Prostate gland (tissue), 2 donors: Measurements from ENCODE around the gene SYTL1. TPM values are rescaled to one million over a fixed set of nuclear protein-coding genes. Genes with fewer than 3 reads are reported as not detected.

Experiments
- DNase-seq: peaks from one replicate; pipeline ENCODE4 v3.0.0-alpha.2; 2019; ENCODE audit warnings: low spot score
- H3K27ac ChIP-seq, 2 donors: fragments of 200-600 bp; sonication (generic); 2 replicates each; pipeline ENCODE4 v1.5.1; 2017 to 2019
- H3K27me3 ChIP-seq: fragments of 200-600 bp; sonication (generic); replicated peaks from 2 replicates; pipeline ENCODE4 v1.5.1; 2019; ENCODE audit not compliant: insufficient read depth
- H3K36me3 ChIP-seq, 2 donors: fragments of 200-600 bp; sonication (generic); 1 replicate in 1 of 2; 2 replicates in 1 of 2; pipeline versions ENCODE4 v1.5.1 to v1.8.1; 2017 to 2019
- H3K4me1 ChIP-seq: fragments of 200-600 bp; sonication (generic); replicated peaks from 2 replicates; pipeline ENCODE4 v1.5.1; 2019
- H3K4me3 ChIP-seq, 2 donors: fragments of 200-600 bp; sonication (generic); 2 replicates each; pipeline ENCODE4 v1.5.1; 2017 to 2019
- H3K9me3 ChIP-seq: fragments of 200-600 bp; sonication (generic); 2 replicates; pipeline ENCODE4 v1.5.1; 2017
- CTCF ChIP-seq, 4 experiments: fragments of 200-600 bp in 2 of 4; fragments of 450-650 bp in 2 of 4; sonication (generic) in 2 of 4; IDR thresholded peaks; 1 replicate in 3 of 4; 2 replicates in 1 of 4; pipeline ENCODE4 v1.5.1; 2016 to 2019; ENCODE audit warnings: antibody characterized with exemption in 4 of 4, mild to moderate bottlenecking in 2 of 4, moderate library complexity in 2 of 4
- POLR2A ChIP-seq: fragments of 450-650 bp; IDR thresholded peaks from one replicate; pipeline ENCODE4 v1.6.1; 2016; ENCODE audit warnings: antibody characterized with exemption, mild to moderate bottlenecking
- POLR2AphosphoS5 ChIP-seq: sonication (generic); formaldehyde crosslinking; IDR thresholded peaks from one replicate; pipeline ENCODE4 v1.6.1; 2017; ENCODE audit warnings: antibody characterized with exemption
- WGBS: methylation state at CpG from one replicate; pipeline ENCODE4 v1.1.5; 2018; 5-methylcytosine and 5-hydroxymethylcytosine counted together
- intact Hi-C: fragments of 100-400 bp; cut with DNase I; formaldehyde crosslinking; loops from one replicate; pipeline ENCODE4 v1.14.2; 2022
- total RNA-seq, 2 donors: library from RNA; depleted of rRNA; stranded (reverse); fragments of >200 nt; gene quantifications; one replicate each; pipeline ENCODE4 v1.1.0, GENCODE V29; 2016

The SYTL1 gene
- 100 to 1,000 TPM in 1 of 2 donors, 10 to 100 TPM in 1; 94.7 to 217 TPM for total RNA-seq

GRCh38 chr1:27341525-27342252 lies at the start of gene SYTL1:
Gene SYTL1, plus strand, starts transcription at chr1:27342022. Its CDS starts 3,313 bp downstream, at chr1:27345335.
- TF ChIP-seq POLR2AphosphoS5 (peak; percentile 63), POLR2A (peak; percentile 65), CTCF (IDR thresholded peaks at IDR 0.05) (no peak)
- intact Hi-C loops: no loop called here
- no peaks in the 10 kb centered on the region for H3K36me3 ChIP-seq
- 20% methylated on average over 20 of the region's 22 CpGs for WGBS
- H3K27me3 ChIP-seq: no peaks in the 10 kb centered on the region
- peak; percentile 72 for DNase-seq
- peak within 1 kb of the TSS; percentile 40 to 46 for H3K4me3 ChIP-seq
- H3K9me3 ChIP-seq: no peaks in the 10 kb centered on the region
- no peaks in the 10 kb centered on the region for H3K4me1 ChIP-seq
- peak within 1 kb of the TSS; percentile 78 to 81 for H3K27ac ChIP-seq

- no peaks in the 10 kb centered on the region for H3K27me3 ChIP-seq
- no peak overlapping the region for H3K4me3 ChIP-seq
- intact Hi-C loops: no loop called here
- no peak overlapping the region for H3K27ac ChIP-seq
- TF ChIP-seq POLR2AphosphoS5 (no peak), POLR2A (no peak), CTCF (IDR thresholded peaks at IDR 0.05) (no peak)
- H3K9me3 ChIP-seq: no peaks in the 10 kb centered on the region
- no peaks in the 10 kb centered on the region for H3K4me1 ChIP-seq
- DNase-seq: no peak
- 94% methylated on average over 5 of the region's 5 CpGs for WGBS
- H3K36me3 ChIP-seq: peaks cover 8% of the 10 kb centered on the region in 2 donors
Observed at GRCh38 chr1:27292106-27292505, 49.7 kb upstream of the SYTL1 start.

GRCh38 chr1:27293915-27294314 lies 47.9 kb upstream of the SYTL1 start:
- Histone ChIP-seq H3K27ac (no peak overlapping the region), H3K4me1 (no peaks in the 10 kb centered on the region), H3K36me3 (peaks cover 0 to 8% of the 10 kb centered on the region in 2 donors), H3K9me3 (no peaks in the 10 kb centered on the region), H3K4me3 (no peak overlapping the region), H3K27me3 (no peaks in the 10 kb centered on the region)
- TF ChIP-seq POLR2AphosphoS5 (no peak), POLR2A (no peak), CTCF (IDR thresholded peaks at IDR 0.05) (no peak)
- DNase-seq: no peak
- intact Hi-C loops: no loop called here
- WGBS: 95% methylated on average over 8 of the region's 8 CpGs

GRCh38 chr1:27296773-27297291 lies 45.0 kb upstream of the SYTL1 start:
- Histone ChIP-seq H3K27ac (peak overlapping the region in 1 of 2 donors; percentile 28), H3K27me3 (no peaks in the 10 kb centered on the region), H3K4me3 (no peak overlapping the region), H3K4me1 (peaks cover 4% of the 10 kb centered on the region), H3K9me3 (no peaks in the 10 kb centered on the region), H3K36me3 (peaks cover 0 to 3% of the 10 kb centered on the region in 2 donors)
- TF ChIP-seq CTCF (IDR thresholded peaks at IDR 0.05) (peak; percentile 38 to 62 (median 55)), POLR2A (no peak)
- peak; percentile 52 for DNase-seq
- WGBS: 39% methylated on average over 10 of the region's 10 CpGs
- intact Hi-C loops: no loop called here

- no peak overlapping the region for H3K4me3 ChIP-seq
- no peak for DNase-seq
- WGBS: 88% methylated on average over 3 of the region's 3 CpGs
- H3K27me3 ChIP-seq: no peaks in the 10 kb centered on the region
- peak overlapping the region in 1 of 2 donors; percentile 84 for H3K27ac ChIP-seq
- H3K9me3 ChIP-seq: no peaks in the 10 kb centered on the region
- TF ChIP-seq CTCF (IDR thresholded peaks at IDR 0.05) (no peak), POLR2A (no peak), POLR2AphosphoS5 (no peak)
- intact Hi-C loops: loop anchor here (2.0 kb wide), 1 partner anchor 25 kb away; the partner anchor contains the start of gene TMEM222
- H3K4me1 ChIP-seq: peaks cover 4% of the 10 kb centered on the region
- H3K36me3 ChIP-seq: peaks cover 0 to 3% of the 10 kb centered on the region in 2 donors
Observed at GRCh38 chr1:27297903-27298302, 43.9 kb upstream of the SYTL1 start.
